Ishikawa (cell line): Measurements from ENCODE around the gene SMYD3.

Source experiments
- CEBPB ChIP-seq: IDR thresholded peaks from 2 replicates; pipeline ENCODE4 v1.6.1; 2012
- CREB1 ChIP-seq: IDR thresholded peaks from 2 replicates; pipeline ENCODE4 v1.6.1; 2012; ENCODE audit warnings: low read depth
- EGR1 ChIP-seq: IDR thresholded peaks from 2 replicates; pipeline ENCODE4 v1.6.1; 2012
- EP300 ChIP-seq: IDR thresholded peaks from 2 replicates; pipeline ENCODE4 v1.6.1; 2012; ENCODE audit warnings: borderline replicate concordance
- FOXM1 ChIP-seq: IDR thresholded peaks from 2 replicates; pipeline ENCODE4 v1.6.1; 2012; ENCODE audit warnings: low read depth, borderline replicate concordance
- MAX ChIP-seq: IDR thresholded peaks from 2 replicates; pipeline ENCODE4 v1.6.1; 2012
- NFIC ChIP-seq: IDR thresholded peaks from 2 replicates; pipeline ENCODE4 v1.6.1; 2012
- RAD21 ChIP-seq: IDR thresholded peaks from 2 replicates; pipeline ENCODE4 v1.6.1; 2012; ENCODE audit warnings: low read depth
- REST ChIP-seq: IDR thresholded peaks from 2 replicates; pipeline ENCODE4 v1.6.1; 2012; ENCODE audit warnings: low read depth, mild to moderate bottlenecking
- TAF1 ChIP-seq: IDR thresholded peaks from 2 replicates; pipeline ENCODE4 v1.6.1; 2012; ENCODE audit warnings: low read depth, mild to moderate bottlenecking
- TCF12 ChIP-seq: IDR thresholded peaks from 2 replicates; pipeline ENCODE4 v1.6.1; 2012; ENCODE audit warnings: low read depth
- TEAD4 ChIP-seq: IDR thresholded peaks from 2 replicates; pipeline ENCODE4 v1.6.1; 2012
- USF1 ChIP-seq: IDR thresholded peaks from 2 replicates; pipeline ENCODE4 v1.6.1; 2012
- YY1 ChIP-seq: IDR thresholded peaks from 2 replicates; pipeline ENCODE4 v1.6.1; 2012; ENCODE audit warnings: low read depth
- ZBTB7A ChIP-seq: IDR thresholded peaks from 2 replicates; pipeline ENCODE4 v1.6.1; 2012; ENCODE audit warnings: low read depth

SMYD3 gene

GRCh38 chr1:245915841-245916240 lies 591.2 kb downstream of the SMYD3 start:
- no peak for TF ChIP-seq CEBPB
- TF ChIP-seq TCF12, result no peak
- no peak for TF ChIP-seq TEAD4

- TF ChIP-seq TAF1 (no peak), TEAD4 (no peak)
Observed at GRCh38 chr1:245915406-245915805, 591.7 kb downstream of the SMYD3 start.

GRCh38 chr1:245908543-245908942 lies 598.5 kb downstream of the SMYD3 start:
- TF ChIP-seq REST (no peak), YY1 (no peak), MAX (no peak), USF1 (no peak), NFIC (no peak), FOXM1 (no peak), TEAD4 (no peak), TAF1 (no peak)

GRCh38 chr1:245906207-245906606 lies 600.9 kb downstream of the SMYD3 start:
- no peak for TF ChIP-seq REST

GRCh38 chr1:245903851-245904250 lies 603.2 kb downstream of the SMYD3 start:
- TF ChIP-seq TAF1 (no peak), USF1 (no peak), TCF12 (no peak), EP300 (no peak), RAD21 (no peak), CREB1 (no peak), NFIC (no peak), ZBTB7A (no peak), MAX (no peak), REST (no peak), TEAD4 (no peak), FOXM1 (no peak), EGR1 (no peak), YY1 (no peak), CEBPB (no peak)

- TF ChIP-seq CEBPB (no peak), EGR1 (no peak), ZBTB7A (no peak), NFIC (0 out of 2 replicates have a peak, but pooled peaks have one; percentile 21)
Observed at GRCh38 chr1:245901565-245901964, 605.5 kb downstream of the SMYD3 start.
